Lower leg skin (tissue), 4 donors: ENCODE measurements around the gene PDE6A. TPM values are rescaled to one million over a fixed set of nuclear protein-coding genes. Genes with fewer than 3 reads are reported as not detected.

ENCODE experiments used
- DNase-seq, 2 donors: peaks; one replicate each; pipeline ENCODE4 v3.0.0-alpha.2; 2019; ENCODE audit warnings: low spot score in 2 of 2
- H3K4me3 ChIP-seq: fragments of 200-600 bp; sonication (generic); 2 replicates; pipeline ENCODE4 v1.5.1; 2017; ENCODE audit warnings: mild to moderate bottlenecking, low read depth; ENCODE audit not compliant: poor library complexity, severe bottlenecking
- POLR2A ChIP-seq, 2 donors: fragments of 450-650 bp; IDR thresholded peaks; one replicate each; pipeline ENCODE4 v1.6.1; 2016 to 2017; ENCODE audit warnings: antibody characterized with exemption in 2 of 2, mild to moderate bottlenecking in 1 of 2, moderate library complexity in 1 of 2
- WGBS, 2 donors: methylation state at CpG; one replicate each; pipeline ENCODE4 v1.1.5; 2018; 5-methylcytosine and 5-hydroxymethylcytosine counted together
- intact Hi-C: fragments of 100-400 bp; cut with DNase I; formaldehyde crosslinking; loops from one replicate; pipeline ENCODE4 v1.15.0; 2023; ENCODE audit warnings: low total_unique reads
- total RNA-seq, 4 donors: library from RNA; depleted of rRNA; stranded (reverse); fragments of >200 nt; gene quantifications; one replicate each; pipeline ENCODE4 v1.1.0, GENCODE V29; 2016
- TF ChIP-seq, protein P1 (sequence below), 3 donors: fragments of 450-650 bp; IDR thresholded peaks; one replicate each; pipeline ENCODE4 v1.5.1; 2016; ENCODE audit warnings: antibody characterized with exemption in 3 of 3, mild to moderate bottlenecking in 3 of 3, moderate library complexity in 2 of 3

The PDE6A gene
- total RNA-seq, 4 donors from 2014 or later: 0.04 to 1.0 (median 0.49) TPM; not detected in 1

DNA sequence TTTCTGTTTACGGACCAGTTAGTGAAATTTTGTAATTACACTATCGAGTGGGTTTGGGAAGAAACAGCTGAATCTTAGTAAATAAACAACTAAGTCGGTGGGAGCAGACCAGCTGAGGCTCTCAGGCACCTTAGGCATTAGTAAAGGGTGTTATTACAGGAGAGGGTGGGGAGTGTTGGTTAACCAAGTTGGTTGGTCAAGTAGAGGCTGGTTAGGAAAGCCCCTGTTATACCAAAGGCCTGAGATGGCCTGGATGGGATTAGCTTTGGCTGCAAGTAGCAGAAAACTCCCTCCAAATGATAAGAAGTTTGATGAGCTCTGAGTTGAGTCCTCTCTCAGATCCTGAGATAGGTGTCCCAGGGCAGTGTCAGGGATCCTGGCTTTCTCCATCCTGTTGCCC is 133.1 kb downstream of the PDE6A start:
- 80 to 81% methylated on average over 3 of the region's 3 CpGs for WGBS, 2 donors
- no peak overlapping the region for H3K4me3 ChIP-seq
- TF ChIP-seq, protein P1, sequence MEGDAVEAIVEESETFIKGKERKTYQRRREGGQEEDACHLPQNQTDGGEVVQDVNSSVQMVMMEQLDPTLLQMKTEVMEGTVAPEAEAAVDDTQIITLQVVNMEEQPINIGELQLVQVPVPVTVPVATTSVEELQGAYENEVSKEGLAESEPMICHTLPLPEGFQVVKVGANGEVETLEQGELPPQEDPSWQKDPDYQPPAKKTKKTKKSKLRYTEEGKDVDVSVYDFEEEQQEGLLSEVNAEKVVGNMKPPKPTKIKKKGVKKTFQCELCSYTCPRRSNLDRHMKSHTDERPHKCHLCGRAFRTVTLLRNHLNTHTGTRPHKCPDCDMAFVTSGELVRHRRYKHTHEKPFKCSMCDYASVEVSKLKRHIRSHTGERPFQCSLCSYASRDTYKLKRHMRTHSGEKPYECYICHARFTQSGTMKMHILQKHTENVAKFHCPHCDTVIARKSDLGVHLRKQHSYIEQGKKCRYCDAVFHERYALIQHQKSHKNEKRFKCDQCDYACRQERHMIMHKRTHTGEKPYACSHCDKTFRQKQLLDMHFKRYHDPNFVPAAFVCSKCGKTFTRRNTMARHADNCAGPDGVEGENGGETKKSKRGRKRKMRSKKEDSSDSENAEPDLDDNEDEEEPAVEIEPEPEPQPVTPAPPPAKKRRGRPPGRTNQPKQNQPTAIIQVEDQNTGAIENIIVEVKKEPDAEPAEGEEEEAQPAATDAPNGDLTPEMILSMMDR (IDR thresholded peaks at IDR 0.05): no peak
- TF ChIP-seq POLR2A (IDR thresholded peaks at IDR 0.05): no peak
- intact Hi-C loops: no loop called here
- no peak for DNase-seq

DNA sequence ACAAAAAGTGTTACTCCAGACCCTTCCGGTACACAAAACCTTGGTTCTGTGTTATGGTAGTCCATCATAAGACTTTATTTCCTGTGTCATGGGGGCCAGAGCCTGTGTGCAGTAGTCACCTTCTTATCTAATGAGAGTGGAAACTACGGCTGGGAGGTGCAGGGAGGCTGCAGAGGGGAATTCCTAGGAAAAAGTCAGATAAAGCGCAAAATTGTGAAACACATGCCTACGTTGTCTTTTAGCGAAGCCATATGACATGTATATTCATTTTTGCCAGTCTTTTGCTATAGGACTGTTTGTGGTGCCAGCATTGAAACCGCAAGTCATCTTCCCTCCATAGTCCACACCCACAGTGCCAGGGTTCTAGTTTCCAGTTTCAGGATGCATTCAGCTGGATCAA is 133.7 kb downstream of the PDE6A start:
- intact Hi-C loops: no loop called here
- TF ChIP-seq POLR2A (IDR thresholded peaks at IDR 0.05): no peak
- TF ChIP-seq, protein P1 (IDR thresholded peaks at IDR 0.05): no peak
- WGBS, 2 donors: 87 to 89% methylated on average over 6 of the region's 6 CpGs
- no peak overlapping the region for H3K4me3 ChIP-seq
- no peak for DNase-seq

DNA sequence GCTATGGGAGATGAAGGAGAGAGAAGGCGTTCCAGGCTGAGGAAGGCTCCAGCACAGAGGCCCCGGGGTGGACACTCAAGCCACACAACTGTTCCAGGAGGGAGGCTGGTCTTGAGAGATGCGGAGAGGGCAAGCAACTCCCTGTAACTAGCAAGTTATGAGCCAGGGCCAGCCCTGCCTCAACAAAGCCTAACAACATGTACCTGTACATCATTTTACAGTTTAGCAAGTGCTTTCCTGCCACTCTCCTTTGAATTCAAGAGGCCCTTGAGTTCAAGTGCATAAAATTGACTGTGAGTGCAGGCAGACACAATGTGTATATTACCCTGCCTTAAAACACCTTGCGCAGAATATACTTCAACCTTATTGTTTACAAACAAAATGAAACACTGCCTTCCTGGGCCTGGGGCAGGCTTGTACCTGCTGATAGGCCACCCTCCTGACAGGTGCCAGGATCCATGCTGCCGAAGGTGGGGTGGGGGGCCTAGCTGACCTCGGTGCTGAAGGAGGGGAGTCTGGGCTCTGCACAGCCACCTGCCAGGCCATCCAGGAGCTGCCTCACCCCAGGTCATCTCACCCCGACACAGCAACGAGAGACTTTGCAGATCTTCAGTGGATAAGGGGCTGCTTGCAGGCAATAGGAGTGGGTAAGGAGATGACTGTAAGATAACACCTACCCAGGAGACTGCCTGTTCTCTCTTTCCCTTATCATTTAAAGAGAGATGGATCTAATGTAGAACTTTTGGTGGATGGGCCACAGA is 134.5 kb downstream of the PDE6A start:
- TF ChIP-seq, protein P1 (IDR thresholded peaks at IDR 0.05): no peak
- no peak for TF ChIP-seq POLR2A (IDR thresholded peaks at IDR 0.05)
- DNase-seq: no peak
- WGBS, 2 donors: 81% methylated on average over 8 of the region's 8 CpGs
- intact Hi-C loops: no loop called here
- no peak overlapping the region for H3K4me3 ChIP-seq

DNA sequence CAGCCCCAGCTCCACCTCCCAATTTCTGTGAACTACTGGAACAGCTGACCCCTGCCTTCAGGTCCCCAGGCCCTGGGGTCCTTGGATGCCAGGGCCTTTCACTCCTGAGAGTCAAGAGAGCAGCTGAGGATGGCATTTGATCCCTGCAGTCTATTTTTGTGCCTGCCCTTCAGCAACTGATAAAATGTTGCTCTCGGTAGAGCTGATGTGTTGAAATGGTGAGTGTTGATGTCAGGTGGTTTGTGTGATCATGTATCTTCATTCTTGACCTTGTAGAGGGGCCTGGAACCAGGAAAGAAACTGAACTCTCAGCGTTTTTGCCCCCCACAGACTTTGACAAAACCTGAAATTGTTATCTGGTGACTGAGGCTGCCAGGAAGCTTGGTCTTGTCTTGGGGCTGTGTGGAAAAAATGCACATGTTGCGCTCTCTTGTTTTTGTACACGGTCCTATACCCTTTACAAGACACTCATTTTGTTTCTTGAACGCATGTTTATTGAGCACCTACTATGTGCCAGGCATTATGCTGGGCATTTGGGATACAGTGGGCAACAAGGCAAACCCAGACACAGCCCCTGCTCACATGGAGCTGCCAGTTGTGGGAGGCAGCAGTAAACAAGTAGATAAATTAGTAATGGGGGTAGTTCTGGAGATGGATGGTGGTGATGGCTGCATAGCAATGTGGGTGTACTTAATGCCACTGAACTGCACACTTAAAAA is 136.2 kb downstream of the PDE6A start:
- intact Hi-C loops: no loop called here
- no peak for DNase-seq
- 77 to 83% methylated on average over 5 of the region's 5 CpGs for whole genome bisulfite sequencing, 2 donors
- H3K4me3 ChIP-seq: no peak overlapping the region
- TF ChIP-seq, protein P1 (IDR thresholded peaks at IDR 0.05): no peak
- TF ChIP-seq POLR2A (IDR thresholded peaks at IDR 0.05): no peak

Other genes starting within 250 kb of the PDE6A start
- 10 to 100 TPM in 1 of 4 donors, 1 to 10 TPM in 3; 6.7 to 12.5 (median 9.5) TPM for gene PPARGC1B, start 214.5 kb downstream of the PDE6A start, total RNA-seq
- 10 to 100 TPM in 3 of 4 donors, 1 to 10 TPM in 1; 8.4 to 56.5 (median 33.3) TPM for gene SLC26A2, start 16.0 kb upstream of the PDE6A start, total RNA-seq
- gene TIGD6, start 55.9 kb upstream of the PDE6A start, total RNA-seq: 1 to 10 TPM; 3.8 to 8.3 (median 6.0) TPM
- gene HMGXB3, start 55.9 kb upstream of the PDE6A start, total RNA-seq: 10 to 100 TPM; 24.6 to 32.0 (median 26.1) TPM
- gene CSF1R, start 141.8 kb upstream of the PDE6A start, total RNA-seq: 10 to 100 TPM; 17.9 to 27.3 (median 23.9) TPM
- 10 to 100 TPM; 33.9 to 88.7 (median 41.7) TPM for gene PDGFRB, start 211.1 kb upstream of the PDE6A start, total RNA-seq
- gene CDX1, start 222.0 kb upstream of the PDE6A start, total RNA-seq: not detected
- gene SLC6A7, start 245.3 kb upstream of the PDE6A start, total RNA-seq: under 1 TPM in 1 of 4 donors, not detected in 3; 0.88 TPM